Adrenal gland (tissue), 5 donors: Measurements from ENCODE around the gene CERS1.
A peak's percentile ranks its signal among the peaks of the same experiment; 100 is the strongest.

Experiments
- CTCF ChIP-seq, 6 experiments: fragments of 450-650 bp in 4 of 6; fragments of 200-600 bp in 2 of 6; sonication (generic) in 1 of 6; IDR thresholded peaks; 1 replicate in 5 of 6; 2 replicates in 1 of 6; pipeline versions ENCODE4 v1.5.1 to v1.8.0; 2016 to 2021; ENCODE audit warnings: antibody characterized with exemption in 6 of 6, mild to moderate bottlenecking in 2 of 6, moderate library complexity in 1 of 6
- POLR2A ChIP-seq, 2 donors: fragments of 450-650 bp; IDR thresholded peaks; one replicate each; pipeline ENCODE4 v1.6.1; 2017; ENCODE audit warnings: antibody characterized with exemption in 2 of 2, mild to moderate bottlenecking in 2 of 2, moderate library complexity in 1 of 2
- donor health status: DM: no; HTN: no; CAD: no.

DNA sequence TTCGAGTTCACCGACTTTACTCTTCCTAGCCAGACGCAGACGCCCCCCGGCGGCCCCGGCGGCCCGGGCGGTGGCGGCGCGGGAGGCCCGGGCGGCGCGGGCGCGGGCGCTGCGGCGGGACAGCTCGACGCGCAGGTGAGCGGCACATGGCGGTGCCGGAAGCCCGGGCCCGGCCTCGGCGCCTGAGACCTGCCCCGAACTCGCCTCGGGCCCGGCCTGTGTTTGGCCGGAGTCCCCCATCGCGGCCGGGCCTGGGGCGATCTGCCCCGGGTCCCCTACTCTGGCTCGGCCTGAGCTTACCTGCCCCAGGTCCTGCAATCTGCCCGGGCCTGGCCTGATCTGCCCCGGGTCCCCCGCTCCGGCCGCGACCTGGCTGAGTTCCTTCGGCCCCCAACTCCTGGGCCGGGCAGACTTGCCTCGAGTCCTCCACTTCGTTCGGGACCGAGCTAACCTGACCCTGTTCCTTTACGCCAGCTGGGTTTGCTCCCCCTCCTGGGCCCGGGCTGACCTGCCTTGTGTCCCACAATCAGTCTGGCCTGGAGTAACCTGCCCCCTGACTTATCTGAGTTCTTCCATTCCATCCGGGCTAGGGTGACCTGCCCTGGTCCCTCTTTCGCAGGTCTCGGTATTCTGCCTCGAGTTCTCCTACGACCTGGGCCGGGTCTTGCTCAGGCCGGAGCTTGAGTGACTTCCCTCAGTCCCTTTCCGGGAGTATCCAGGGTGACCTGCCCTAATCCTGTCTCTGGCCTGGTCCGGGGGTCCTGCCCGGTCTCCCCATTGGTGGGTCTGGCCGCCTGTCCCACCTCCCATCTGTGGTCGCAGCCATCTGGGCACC lies 63.4 kb downstream of the CERS1 start:
- TF ChIP-seq CTCF (IDR thresholded peaks at IDR 0.05) (peak in 2 of 6 experiments; percentile 9 to 13), POLR2A (IDR thresholded peaks at IDR 0.05) (peak in 1 of 2 donors; percentile 14)
